ENCODE measurements around the gene PRAMEF17. TPM values are rescaled to one million over a fixed set of nuclear protein-coding genes. Genes with fewer than 3 reads are reported as not detected.
"Not testable (repeated sequence)": the region's sequence is repeated elsewhere in the genome, so short reads cannot be mapped to it uniquely, and the experiment has no call there.

PRAMEF17 gene
- total and polyA plus RNA-seq, 10 of the 15 experiments (the other 5 are each of a cell fraction or from before 2014, with no cell fraction given) = not detected

DNA sequence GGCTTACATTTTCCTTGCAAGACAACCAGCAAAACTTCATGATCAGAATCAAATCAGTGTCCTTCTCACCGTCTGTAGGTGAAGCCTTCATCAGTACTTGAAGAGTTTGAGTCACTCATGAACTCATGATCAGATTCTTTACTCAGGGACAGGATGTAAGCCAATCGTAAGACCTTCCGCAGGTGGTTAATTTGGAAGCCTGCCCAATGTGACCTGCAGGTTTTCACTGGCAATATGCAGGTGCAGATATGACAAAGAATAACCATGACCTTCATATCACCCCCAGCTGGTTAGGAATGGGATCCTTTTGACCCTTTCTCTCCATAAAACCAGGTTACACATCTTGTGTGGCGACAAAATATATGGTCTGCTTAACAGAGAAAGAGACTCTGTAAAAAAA, 18.4 kb downstream of the PRAMEF17 start:
- no peaks in the 10 kb centered on the region; the same call in 2 of the 3 replicates for H3K9me3 ChIP-seq (replicated peaks; ENCODE audit: control insufficient read depth, insufficient read depth, low read length)
- FAIRE-seq = no peak
- RAD21 ChIA-PET (ENCODE audit: unreplicated experiment) = no interaction called here

DNA sequence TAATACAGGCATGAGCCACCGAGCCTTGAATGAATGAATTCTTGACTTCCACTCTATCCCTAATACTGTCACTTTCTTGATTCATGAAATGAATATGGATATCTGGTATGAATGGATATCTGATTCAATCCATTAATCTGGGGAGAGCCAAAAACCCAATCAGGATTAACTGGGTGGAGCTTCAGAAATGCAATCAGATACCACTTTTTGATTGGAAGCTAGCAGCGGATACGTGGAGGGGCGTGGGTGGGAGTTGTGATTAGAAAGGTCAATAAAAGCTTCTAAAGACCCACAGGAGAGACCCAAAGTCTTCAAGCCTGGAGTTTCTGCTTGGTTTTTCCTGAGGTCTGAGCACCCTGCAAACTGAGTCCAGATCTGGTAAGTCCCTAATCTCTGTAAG, 20.7 kb downstream of the PRAMEF17 start, which contains the start of gene PRAMEF20:
PRAMEF20 (plus strand) TSS at position 301 of the 400 bp plus-strand sequence. CDS start 5,905 bp downstream, outside the sequence.
- ATAC-seq; H3K79me2 ChIP-seq (ENCODE audit: control insufficient read depth, insufficient read depth, low read length); H3K4me1 ChIP-seq (ENCODE audit: control insufficient read depth, insufficient read depth, low read length); FAIRE-seq; CTCF ChIA-PET; H3K9ac ChIP-seq (ENCODE audit: control insufficient read depth, insufficient read depth, low read length); H2AFZ ChIP-seq (ENCODE audit: control insufficient read depth, low read depth, low read length); POLR2A ChIA-PET; in situ Hi-C loops (cut with MboI); intact Hi-C loops (cut with micrococcal nuclease; ENCODE audit: unreplicated experiment); H3K9me3 ChIP-seq (replicated peaks; ENCODE audit: control insufficient read depth, insufficient read depth, low read length); H3K27ac ChIP-seq (ENCODE audit: control insufficient read depth, insufficient read depth); SMC1A ChIA-PET (ENCODE audit: uncharacterized antibody, unreplicated experiment); H3K27me3 ChIP-seq (replicated peaks in 1 of 2; ENCODE audit: control insufficient read depth in 2 of 2, insufficient read depth in 2 of 2, low read length in 1 of 2); H3K4me2 ChIP-seq (ENCODE audit: control insufficient read depth, insufficient read depth); H4K20me1 ChIP-seq (ENCODE audit: control insufficient read depth, insufficient read depth); H3K4me3 ChIP-seq; H3K36me3 ChIP-seq (ENCODE audit: control insufficient read depth in 2 of 2, insufficient read depth in 2 of 2, low read length in 1 of 2); BruUV-seq (replicated peaks); RAD21 ChIA-PET (ENCODE audit: unreplicated experiment); DNase-seq (ENCODE audit: low read depth, low spot score): not testable (repeated sequence)
- 14% methylated on average over 4 of the region's 4 CpGs for WGBS (ENCODE audit: insufficient coverage, insufficient replicate concordance, low lambda C conversion rate, missing lambda C conversion rate)

More for the DNA sequence above, 18.4 kb downstream of the PRAMEF17 start:
- in situ Hi-C loops (cut with MboI) (no loop called here), intact Hi-C loops (cut with micrococcal nuclease; ENCODE audit: unreplicated experiment) (no loop called here)
- ChIA-PET SMC1A (ENCODE audit: uncharacterized antibody, unreplicated experiment) (no interaction called here), CTCF (no interaction called here), POLR2A (interaction anchor here (0.6 kb wide), 1 partner anchor 515 kb away, joined by 3 read pairs; no protein-coding TSS in a partner anchor)
- H3K79me2 ChIP-seq (ENCODE audit: control insufficient read depth, insufficient read depth, low read length) = no peaks in the 10 kb centered on the region
- 50% methylated on average over 4 of the region's 4 CpGs for WGBS (ENCODE audit: insufficient coverage, insufficient replicate concordance, low lambda C conversion rate, missing lambda C conversion rate)
- H3K9ac ChIP-seq (ENCODE audit: control insufficient read depth, insufficient read depth, low read length) = no peak overlapping the region
- no peaks in the 10 kb centered on the region for H3K36me3 ChIP-seq (ENCODE audit: control insufficient read depth in 2 of 2, insufficient read depth in 2 of 2, low read length in 1 of 2)
- H3K4me1 ChIP-seq (ENCODE audit: control insufficient read depth, insufficient read depth, low read length) = no peaks in the 10 kb centered on the region
- BruUV-seq (replicated peaks) = no TSS peak
- no peak for TF ChIP-seq STAT3 (IDR thresholded peaks at IDR 0.05; ENCODE audit: low read depth, low read length)
- TF ChIP-seq RAD21 (IDR thresholded peaks at IDR 0.05; ENCODE audit: insufficient read depth, low read depth, low read length) = no peak
- no peak for TF ChIP-seq FOXK2 (IDR thresholded peaks at IDR 0.05)
- TF ChIP-seq, protein P1, sequence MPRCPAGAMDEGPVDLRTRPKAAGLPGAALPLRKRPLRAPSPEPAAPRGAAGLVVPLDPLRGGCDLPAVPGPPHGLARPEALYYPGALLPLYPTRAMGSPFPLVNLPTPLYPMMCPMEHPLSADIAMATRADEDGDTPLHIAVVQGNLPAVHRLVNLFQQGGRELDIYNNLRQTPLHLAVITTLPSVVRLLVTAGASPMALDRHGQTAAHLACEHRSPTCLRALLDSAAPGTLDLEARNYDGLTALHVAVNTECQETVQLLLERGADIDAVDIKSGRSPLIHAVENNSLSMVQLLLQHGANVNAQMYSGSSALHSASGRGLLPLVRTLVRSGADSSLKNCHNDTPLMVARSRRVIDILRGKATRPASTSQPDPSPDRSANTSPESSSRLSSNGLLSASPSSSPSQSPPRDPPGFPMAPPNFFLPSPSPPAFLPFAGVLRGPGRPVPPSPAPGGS (IDR thresholded peaks at IDR 0.05; ENCODE audit: borderline replicate concordance, insufficient read depth, low read depth, low read length, poor library complexity, severe bottlenecking) = no peak
- no peak for TF ChIP-seq GATAD2B (conservative IDR thresholded peaks at IDR 0.05; ENCODE audit: low read depth)
- TF ChIP-seq, protein P2, sequence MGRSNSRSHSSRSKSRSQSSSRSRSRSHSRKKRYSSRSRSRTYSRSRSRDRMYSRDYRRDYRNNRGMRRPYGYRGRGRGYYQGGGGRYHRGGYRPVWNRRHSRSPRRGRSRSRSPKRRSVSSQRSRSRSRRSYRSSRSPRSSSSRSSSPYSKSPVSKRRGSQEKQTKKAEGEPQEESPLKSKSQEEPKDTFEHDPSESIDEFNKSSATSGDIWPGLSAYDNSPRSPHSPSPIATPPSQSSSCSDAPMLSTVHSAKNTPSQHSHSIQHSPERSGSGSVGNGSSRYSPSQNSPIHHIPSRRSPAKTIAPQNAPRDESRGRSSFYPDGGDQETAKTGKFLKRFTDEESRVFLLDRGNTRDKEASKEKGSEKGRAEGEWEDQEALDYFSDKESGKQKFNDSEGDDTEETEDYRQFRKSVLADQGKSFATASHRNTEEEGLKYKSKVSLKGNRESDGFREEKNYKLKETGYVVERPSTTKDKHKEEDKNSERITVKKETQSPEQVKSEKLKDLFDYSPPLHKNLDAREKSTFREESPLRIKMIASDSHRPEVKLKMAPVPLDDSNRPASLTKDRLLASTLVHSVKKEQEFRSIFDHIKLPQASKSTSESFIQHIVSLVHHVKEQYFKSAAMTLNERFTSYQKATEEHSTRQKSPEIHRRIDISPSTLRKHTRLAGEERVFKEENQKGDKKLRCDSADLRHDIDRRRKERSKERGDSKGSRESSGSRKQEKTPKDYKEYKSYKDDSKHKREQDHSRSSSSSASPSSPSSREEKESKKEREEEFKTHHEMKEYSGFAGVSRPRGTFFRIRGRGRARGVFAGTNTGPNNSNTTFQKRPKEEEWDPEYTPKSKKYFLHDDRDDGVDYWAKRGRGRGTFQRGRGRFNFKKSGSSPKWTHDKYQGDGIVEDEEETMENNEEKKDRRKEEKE (IDR thresholded peaks at IDR 0.05) = no peak
- TF ChIP-seq NR2F1 (conservative IDR thresholded peaks at IDR 0.05) = no peak
- no peak for TF ChIP-seq TCF3 (IDR thresholded peaks at IDR 0.05; ENCODE audit: borderline replicate concordance, insufficient read depth, low read depth, low read length)
- TF ChIP-seq DPF2 (IDR thresholded peaks at IDR 0.05) = no peak
- no peak for TF ChIP-seq TARDBP (IDR thresholded peaks at IDR 0.05; ENCODE audit: borderline replicate concordance)
- no peak for TF ChIP-seq SIX5 (IDR thresholded peaks at IDR 0.05; ENCODE audit: low read depth, low read length, severe bottlenecking)
- H3K27ac ChIP-seq (ENCODE audit: control insufficient read depth, insufficient read depth) = no peak overlapping the region
- DNase-seq (ENCODE audit: low read depth, low spot score) (no peak), ATAC-seq (no peak)
- no peak overlapping the region for H2AFZ ChIP-seq (ENCODE audit: control insufficient read depth, low read depth, low read length)
- no peak overlapping the region for H3K4me3 ChIP-seq
- H3K4me2 ChIP-seq (ENCODE audit: control insufficient read depth, insufficient read depth) = no peak overlapping the region
- H4K20me1 ChIP-seq (ENCODE audit: control insufficient read depth, insufficient read depth) = no peaks in the 10 kb centered on the region
- H3K27me3 ChIP-seq (replicated peaks in 1 of 2; ENCODE audit: control insufficient read depth in 2 of 2, insufficient read depth in 2 of 2, low read length in 1 of 2) = no peaks in the 10 kb centered on the region
